ENCODE data around the gene DNMT1.
"Not testable (repeated sequence)": the region's sequence is repeated elsewhere in the genome, so short reads cannot be mapped to it uniquely, and the experiment has no call there.

Gene DNMT1

GRCh38 chr19:10182076-10182475, 12.7 kb downstream of the DNMT1 start:
- no peak for DNase-seq

DNA sequence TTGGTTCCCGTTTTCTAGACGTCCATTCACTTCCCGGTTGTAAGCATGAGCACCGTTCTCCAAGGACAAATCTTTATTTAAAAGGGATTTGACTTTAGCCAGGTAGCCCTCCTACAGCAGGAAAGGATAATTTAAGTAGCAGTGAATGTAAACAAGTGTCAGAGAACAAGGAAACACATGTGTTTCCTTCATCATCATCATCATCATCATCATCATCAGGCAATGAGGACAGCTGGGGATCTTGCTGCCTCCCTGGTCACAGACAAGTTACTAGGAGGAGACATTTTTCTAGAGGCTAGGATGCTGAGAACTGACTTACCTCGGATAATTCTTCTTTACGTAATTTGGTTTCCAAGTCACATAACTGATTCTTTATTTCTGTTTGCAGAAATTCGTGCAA, 14.3 kb downstream of the DNMT1 start:
- DNase-seq, result no peak

GRCh38 chr19:10180024-10180423, 14.7 kb downstream of the DNMT1 start:
- DNase-seq, result not testable (repeated sequence)

DNA sequence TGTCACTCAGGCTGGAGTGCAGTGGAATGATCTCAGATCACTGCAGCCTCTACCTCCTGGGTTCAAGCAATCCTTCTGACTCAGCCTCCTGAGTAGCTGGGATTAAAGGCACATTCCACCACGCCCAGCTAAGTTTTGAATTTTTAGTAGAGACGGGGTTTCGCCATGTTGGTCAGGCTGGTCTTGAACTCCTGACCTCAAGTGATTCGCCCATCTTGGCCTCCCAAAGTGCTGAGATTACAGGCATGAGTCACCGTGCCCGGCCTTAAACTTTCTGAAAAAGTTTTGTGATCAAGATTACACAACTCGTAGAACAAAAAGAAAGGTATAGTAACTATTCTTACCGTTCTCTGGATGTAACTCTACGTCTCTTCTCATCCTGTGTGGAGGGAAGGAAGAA, 21.2 kb downstream of the DNMT1 start:
- peak; percentile 55 for DNase-seq

GRCh38 chr19:10168386-10168948, 26.3 kb downstream of the DNMT1 start:
- DNase-seq, result no peak

DNA sequence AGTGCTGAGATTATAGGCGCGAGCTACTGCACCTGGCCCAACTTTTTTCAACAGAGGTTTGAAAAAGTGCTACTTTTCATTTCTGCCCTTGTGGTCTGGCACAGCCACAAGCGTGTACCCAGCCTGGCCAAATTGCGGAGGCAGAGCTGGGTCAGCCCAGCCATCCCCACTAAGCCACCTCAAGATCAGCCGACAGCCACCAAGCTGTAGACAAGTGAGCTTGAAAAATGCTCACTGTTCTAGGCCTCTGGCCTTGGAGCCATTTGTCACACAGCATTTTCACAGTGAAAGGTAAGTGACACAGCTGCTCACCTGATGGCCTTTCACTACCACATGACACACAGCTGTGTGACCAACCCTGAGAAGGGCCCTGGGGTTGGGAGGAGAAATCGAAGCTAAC, 27.3 kb downstream of the DNMT1 start:
- DNase-seq, result no peak

GRCh38 chr19:10166501-10166900, 28.3 kb downstream of the DNMT1 start:
- not testable (repeated sequence) for DNase-seq

DNA sequence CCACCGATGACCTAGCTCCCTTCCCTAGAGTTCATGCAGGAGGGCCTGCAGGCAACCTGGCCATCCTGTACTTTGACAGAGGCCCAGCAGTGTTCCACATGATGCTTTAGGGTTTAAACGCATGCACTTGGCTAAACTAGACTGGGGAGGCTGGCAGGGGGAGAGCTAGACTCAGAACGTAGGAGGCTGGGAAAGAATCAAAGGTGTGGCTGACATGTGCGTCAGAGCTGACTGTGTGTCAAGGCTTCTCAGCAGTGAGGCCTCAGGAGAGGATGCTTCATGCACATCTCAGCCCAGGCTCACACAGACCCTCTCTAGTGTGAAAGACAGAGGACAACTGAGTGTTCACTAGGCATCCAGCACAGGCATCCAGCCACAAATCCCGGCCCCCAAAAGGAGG, 28.7 kb downstream of the DNMT1 start:
- no peak for DNase-seq

DNA sequence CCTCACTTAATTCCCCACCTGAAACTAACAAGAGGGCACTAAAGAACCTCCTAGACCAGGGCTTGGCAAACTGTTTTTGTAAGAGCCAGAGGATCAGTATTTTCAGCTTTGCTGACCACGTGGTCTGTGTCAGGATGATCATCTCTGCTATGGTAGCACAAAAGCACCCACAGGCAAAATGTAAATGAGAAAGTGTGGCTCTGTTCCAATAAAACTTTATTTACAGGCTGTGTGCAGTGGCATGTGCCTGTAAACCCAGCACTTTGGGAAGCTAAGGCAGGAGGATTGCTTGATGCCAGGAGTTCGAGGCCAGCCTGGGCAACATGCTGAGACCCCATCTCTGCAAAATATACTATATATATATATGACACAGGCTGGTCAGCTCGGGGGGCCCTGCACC, 31.2 kb downstream of the DNMT1 start:
- DNase-seq, result no peak

GRCh38 chr19:10159610-10160009, 35.1 kb downstream of the DNMT1 start:
- DNase-seq, result no peak

GRCh38 chr19:10158485-10158884, 36.3 kb downstream of the DNMT1 start:
- no peak for DNase-seq

DNA sequence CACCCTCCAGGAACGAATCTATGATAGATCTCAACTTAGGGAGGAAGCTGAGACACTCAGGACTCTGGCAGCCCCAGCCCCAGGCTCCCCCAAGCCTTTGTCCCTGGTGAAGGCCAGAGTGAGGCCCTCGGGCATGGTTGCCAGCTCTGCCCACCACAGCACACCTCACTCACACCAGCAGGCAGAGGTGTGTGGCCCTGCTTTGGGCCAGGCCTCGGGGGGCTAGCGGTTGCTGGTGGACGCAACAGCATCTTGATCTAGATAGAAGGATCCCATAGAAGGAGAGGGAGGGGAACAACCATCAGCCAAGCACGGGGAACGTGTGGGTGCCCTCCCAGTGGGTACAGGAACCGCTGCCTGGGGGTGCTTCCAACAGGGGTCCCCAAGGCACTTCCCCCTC, 36.7 kb downstream of the DNMT1 start:
- no peak for DNase-seq

GRCh38 chr19:10155839-10156238, 38.9 kb downstream of the DNMT1 start:
- DNase-seq, result no peak

GRCh38 chr19:10152100-10152499, 42.7 kb downstream of the DNMT1 start:
- DNase-seq, result no peak

GRCh38 chr19:10151521-10151920, 43.2 kb downstream of the DNMT1 start:
- DNase-seq, result no peak

- DNase-seq, result no peak
Measured at GRCh38 chr19:10149427-10149826, 45.3 kb downstream of the DNMT1 start.

GRCh38 chr19:10146142-10146541, 48.6 kb downstream of the DNMT1 start:
- no peak for DNase-seq

- DNase-seq, result no peak
Measured at GRCh38 chr19:10145031-10145430, 49.7 kb downstream of the DNMT1 start.

GRCh38 chr19:10144361-10144760, 50.4 kb downstream of the DNMT1 start:
- DNase-seq, result no peak

GRCh38 chr19:10143681-10144080, 51.1 kb downstream of the DNMT1 start:
- no peak for DNase-seq

- DNase-seq, result no peak
Measured at GRCh38 chr19:10142701-10143375, 51.9 kb downstream of the DNMT1 start.

DNA sequence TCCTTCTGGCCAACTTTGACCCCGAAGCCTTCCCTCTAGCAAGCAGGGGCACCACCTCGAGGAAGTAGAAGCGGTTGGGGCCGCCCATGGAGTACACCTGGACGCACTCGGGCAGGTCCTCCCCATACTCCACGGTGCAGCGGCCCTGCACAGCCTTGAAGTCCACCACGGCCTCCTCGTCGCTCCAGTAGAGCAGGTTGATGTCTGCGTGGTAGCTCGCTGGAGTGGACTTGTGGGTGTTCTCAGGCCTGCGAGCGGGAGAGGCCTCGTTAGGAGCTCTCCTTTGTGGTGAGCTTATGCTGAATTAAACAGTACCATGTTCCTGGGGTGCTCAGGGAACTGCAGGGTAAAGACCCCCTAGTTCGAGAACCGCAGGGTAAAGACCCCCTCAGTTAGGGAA, 52.8 kb downstream of the DNMT1 start:
- DNase-seq, result no peak

GRCh38 chr19:10141479-10141878, 53.3 kb downstream of the DNMT1 start:
- no peak for DNase-seq

GRCh38 chr19:10139952-10140351, 54.8 kb downstream of the DNMT1 start:
- DNase-seq, result no peak

Measured in fibroblast of skin of right biceps (primary cell).